GM10248 (cell line): ENCODE measurements around the gene TCL1A.
A peak's percentile ranks its signal among the peaks of the same experiment; 100 is the strongest.
"Not testable (repeated sequence)": the region's sequence is repeated elsewhere in the genome, so short reads cannot be mapped to it uniquely, and the experiment has no call there.

Experiments
- CTCF ChIA-PET: fragments of 300-600 bp; sonication (Branson Sonifier 250); formaldehyde crosslinking; extraction: SDS; loops from one replicate; lab custom pipeline; 2021; ENCODE audit warnings: antibody characterized with exemption; lab: Yijun Ruan, JAX
- POLR2A ChIA-PET: fragments of 350-650 bp; sonication (Branson Sonifier 250); formaldehyde crosslinking; extraction: SDS; loops from one replicate; lab custom pipeline; 2020; ENCODE audit warnings: antibody characterized with exemption; lab: Yijun Ruan, JAX
- DNase-seq: peaks from one replicate; pipeline ENCODE4 v3.0.0; 2012; ENCODE audit errors: extremely low spot score
- CTCF ChIP-seq: IDR thresholded peaks from 2 replicates; pipeline ENCODE4 v1.5.1; 2012; ENCODE audit warnings: mild to moderate bottlenecking, low read depth; ENCODE audit errors: extremely low read depth, missing control alignments, control extremely low read depth

The TCL1A gene

GRCh38 chr14:95713596-95714371, at the start of gene TCL1A:
Gene TCL1A (minus strand): TSS chr14:95714125. CDS start chr14:95714066, 59 bp downstream.
- ChIA-PET POLR2A (interaction anchor here (0.6 to 1.4 kb wide), 3 partner anchors 9 to 51 kb away, joined by 3 to 5 read pairs (median 4); no protein-coding TSS in a partner anchor), CTCF (interaction anchor here (0.7 to 6.0 kb wide), 6 partner anchors 9 to 60 kb away, joined by 3 to 49 read pairs (median 8); partner anchors contain the start of gene TCL1B)
- peak; percentile 66 for TF ChIP-seq CTCF
- peak; percentile 91 for DNase-seq

- POLR2A ChIA-PET, DNase-seq: not testable (repeated sequence)
- CTCF ChIA-PET = interaction anchor here (3.3 kb wide), 1 partner anchor 11 kb away, joined by 26 read pairs; no protein-coding TSS in a partner anchor
Measured at GRCh38 chr14:95763032-95763431, 49.1 kb upstream of the TCL1A start.

GRCh38 chr14:95761436-95761835, 47.5 kb upstream of the TCL1A start:
- no peak for DNase-seq
- CTCF ChIA-PET = interaction anchor here (7.1 kb wide), 1 partner anchor 12 kb away, joined by 43 read pairs; no protein-coding TSS in a partner anchor
- TF ChIP-seq CTCF = no peak
- POLR2A ChIA-PET = no interaction called here

- TF ChIP-seq CTCF = no peak
- ChIA-PET POLR2A (no interaction called here), CTCF (interaction anchor here (7.1 kb wide), 1 partner anchor 13 kb away, joined by 43 read pairs; no protein-coding TSS in a partner anchor)
- DNase-seq = no peak
Measured at GRCh38 chr14:95760596-95760995, 46.7 kb upstream of the TCL1A start.

GRCh38 chr14:95759941-95760340, 46.0 kb upstream of the TCL1A start:
- DNase-seq = no peak
- CTCF ChIA-PET = interaction anchor here (7.1 kb wide), 1 partner anchor 14 kb away, joined by 43 read pairs; no protein-coding TSS in a partner anchor
- no peak for TF ChIP-seq CTCF
- POLR2A ChIA-PET = no interaction called here

- DNase-seq = no peak
- ChIA-PET CTCF (interaction anchor here (1.9 to 7.1 kb wide), 2 partner anchors 10 to 16 kb away, joined by 6 to 43 read pairs; no protein-coding TSS in a partner anchor), POLR2A (no interaction called here)
- no peak for TF ChIP-seq CTCF
Measured at GRCh38 chr14:95758331-95758730, 44.4 kb upstream of the TCL1A start.

GRCh38 chr14:95756751-95757150, 42.8 kb upstream of the TCL1A start:
- DNase-seq = no peak
- TF ChIP-seq CTCF = no peak
- ChIA-PET CTCF (interaction anchor here (1.0 to 7.1 kb wide), 4 partner anchors 9 to 314 kb away, joined by 3 to 43 read pairs (median 4); no protein-coding TSS in a partner anchor), POLR2A (no interaction called here)
